HCT116 (cell line): Measurements from ENCODE around the gene OR4D1. TPM values are rescaled to one million over a fixed set of nuclear protein-coding genes. Genes with fewer than 3 reads are reported as not detected.

Experiments
- ATAC-seq: fragments of 200-7000 bp; cut with Tn5 transposase; 2 replicates; pipeline ENCODE4 v1.9.1; 2020; ENCODE audit warnings: mild to moderate bottlenecking, moderate library complexity
- BruUV-seq: library from RNA; stranded (reverse); fragments of 400-500 nt; replicated peaks from 2 replicates; lab custom pipeline; 2021; lab: Mats Ljungman, UMichigan
- CTCF ChIA-PET: fragments of 300-600 bp; sonication (Branson Sonifier 250); formaldehyde crosslinking; loops from one replicate; lab custom pipeline; 2021; ENCODE audit warnings: antibody characterized with exemption; lab: Charles Lee
- POLR2A ChIA-PET: fragments of 300-600, 350-600 bp; sonication (Branson Sonifier 250); formaldehyde crosslinking; loops from one replicate; lab custom pipeline; 2021; ENCODE audit warnings: antibody characterized with exemption; lab: Charles Lee
- RAD21 ChIA-PET, 2 experiments: fragments of 300-600 bp; sonication (Branson Sonifier 250); formaldehyde crosslinking; loops; one replicate each; lab custom pipeline; 2023; ENCODE audit warnings: low total read pairs in 2 of 2; ENCODE audit not compliant: uncharacterized antibody in 2 of 2, unreplicated experiment in 2 of 2, low non-redundant PET in 1 of 2; lab: Charles Lee
- DNase-seq: peaks from one replicate; pipeline ENCODE4 v3.0.0-alpha.2; 2010; ENCODE audit warnings: low read depth, low spot score
- H2AFZ ChIP-seq: fragments of 200-600 bp; shearing (Covaris generic), sonication (generic); 2 replicates; pipeline ENCODE4 v1.6.1; 2017; ENCODE audit warnings: low read depth, mixed run types, mixed read lengths, antibody characterized with exemption, low read length; ENCODE audit not compliant: poor library complexity, severe bottlenecking
- H3K27ac ChIP-seq: 2 replicates; pipeline ENCODE4 v1.5.1; 2012; ENCODE audit warnings: low read depth, low read length
- H3K27me3 ChIP-seq: fragments of 200-600 bp; sonication (generic); 2 replicates; pipeline ENCODE4 v1.6.1; 2016; ENCODE audit warnings: mixed run types, low read length, mixed read lengths; ENCODE audit not compliant: insufficient read depth
- H3K36me3 ChIP-seq, 2 experiments: fragments of 200-500 bp in 1 of 2; fragments of 200-600 bp in 1 of 2; sonication (Bioruptor generic) in 1 of 2; sonication (generic) in 1 of 2; 2 replicates each; pipeline versions ENCODE4 v1.5.1 to v1.6.1; 2014 to 2016; ENCODE audit warnings: low read length in 2 of 2, inconsistent platforms in 1 of 2, mixed read lengths in 1 of 2, mixed run types in 1 of 2; ENCODE audit not compliant: insufficient read depth in 2 of 2, control insufficient read depth in 1 of 2
- H3K4me1 ChIP-seq, 2 experiments: fragments of 200-600 bp in 1 of 2; sonication (generic) in 1 of 2; 2 replicates each; pipeline versions ENCODE4 v1.5.1 to v1.6.1; 2012 to 2017; ENCODE audit warnings: low read length in 2 of 2, inconsistent platforms in 1 of 2, mild to moderate bottlenecking in 1 of 2, mixed read lengths in 1 of 2, mixed run types in 1 of 2, moderate library complexity in 1 of 2; ENCODE audit not compliant: insufficient read depth in 2 of 2, control insufficient read depth in 1 of 2
- H3K4me2 ChIP-seq: fragments of 200-600 bp; sonication (generic); 2 replicates; pipeline ENCODE4 v1.6.1; 2017; ENCODE audit warnings: mixed run types, low read length, mixed read lengths
- H3K4me3 ChIP-seq, 2 experiments: fragments of 200-600 bp in 1 of 2; sonication (generic) in 1 of 2; replicated peaks in 1 of 2; 2 replicates each; pipeline ENCODE4 v1.5.1; 2011 to 2016; ENCODE audit warnings: low read length in 2 of 2, control low read depth in 1 of 2, low read depth in 1 of 2, mild to moderate bottlenecking in 1 of 2, mixed read lengths in 1 of 2, mixed run types in 1 of 2
- H3K79me2 ChIP-seq: fragments of 200-600 bp; sonication (generic); 2 replicates; pipeline ENCODE4 v1.6.1; 2017; ENCODE audit warnings: mild to moderate bottlenecking, mixed run types, low read length, moderate library complexity, mixed read lengths; ENCODE audit not compliant: insufficient read depth
- H3K9ac ChIP-seq: fragments of 200-600 bp; sonication (generic); 2 replicates; pipeline ENCODE4 v1.6.1; 2016; ENCODE audit warnings: low read length, mixed read lengths
- H3K9me2 ChIP-seq: fragments of 200-600 bp; sonication (generic), shearing (Covaris generic); 2 replicates; pipeline ENCODE4 v1.6.1; 2017; ENCODE audit warnings: mixed run types, mild to moderate bottlenecking, moderate library complexity; ENCODE audit not compliant: insufficient read depth
- H3K9me3 ChIP-seq, 2 experiments: fragments of 200-500 bp in 1 of 2; fragments of 200-600 bp in 1 of 2; sonication (Bioruptor generic) in 1 of 2; sonication (generic) in 1 of 2; 2 replicates each; pipeline ENCODE4 v1.6.1; 2014 to 2017; ENCODE audit warnings: low read length in 2 of 2, mixed read lengths in 2 of 2, inconsistent platforms in 1 of 2, low read depth in 1 of 2, mild to moderate bottlenecking in 1 of 2, mixed run types in 1 of 2, moderate library complexity in 1 of 2; ENCODE audit not compliant: control insufficient read depth in 1 of 2, insufficient read depth in 1 of 2
- H4K20me1 ChIP-seq: fragments of 200-600 bp; sonication (generic), shearing (Covaris generic); 2 replicates; pipeline ENCODE4 v1.6.1; 2017; ENCODE audit warnings: mixed run types, mild to moderate bottlenecking, moderate library complexity; ENCODE audit not compliant: insufficient read depth
- ATF3 ChIP-seq: IDR thresholded peaks from 2 replicates; pipeline ENCODE4 v1.6.1; 2012
- CBX3 ChIP-seq: IDR thresholded peaks from 2 replicates; pipeline ENCODE4 v1.6.1; 2012; ENCODE audit warnings: low read depth
- CEBPB ChIP-seq: IDR thresholded peaks from 2 replicates; pipeline ENCODE4 v1.6.1; 2012; ENCODE audit warnings: low read depth
- CTCF ChIP-seq, 3 experiments: fragments of 200-600 bp in 1 of 3; sonication (generic) in 1 of 3; IDR thresholded peaks in 2 of 3; conservative IDR thresholded peaks in 1 of 3; 2 replicates each; pipeline ENCODE4 v1.5.1; 2012 to 2017; ENCODE audit warnings: low read depth in 2 of 3, low read length in 2 of 3, antibody characterized with exemption in 1 of 3, borderline replicate concordance in 1 of 3, control low read depth in 1 of 3, mild to moderate bottlenecking in 1 of 3, mixed read lengths in 1 of 3, mixed run types in 1 of 3, moderate library complexity in 1 of 3; ENCODE audit not compliant: insufficient read depth in 1 of 3
- EGR1 ChIP-seq: IDR thresholded peaks from 2 replicates; pipeline ENCODE4 v1.6.1; 2012; ENCODE audit warnings: low read depth
- ELF1 ChIP-seq: IDR thresholded peaks from 2 replicates; pipeline ENCODE4 v1.6.1; 2012; ENCODE audit warnings: low read depth, borderline replicate concordance
- EZH2phosphoT487 ChIP-seq: fragments of 200-600 bp; IDR thresholded peaks from 2 replicates; pipeline ENCODE4 v1.6.1; 2018; ENCODE audit warnings: antibody characterized with exemption, borderline replicate concordance
- FOSL1 ChIP-seq: IDR thresholded peaks from 2 replicates; pipeline ENCODE4 v1.6.1; 2012; ENCODE audit warnings: low read depth
- POLR2A ChIP-seq: IDR thresholded peaks from 2 replicates; pipeline ENCODE4 v1.7.0; 2011; ENCODE audit warnings: borderline replicate concordance; ENCODE audit not compliant: insufficient read depth, insufficient read length; ENCODE audit errors: extremely low read depth
- YY1 ChIP-seq: IDR thresholded peaks from 2 replicates; pipeline ENCODE4 v1.6.1; 2011; ENCODE audit warnings: low read length, low read depth, moderate library complexity, mild to moderate bottlenecking; ENCODE audit not compliant: insufficient replicate concordance; ENCODE audit errors: extremely low read depth
- ZFX ChIP-seq: fragments of 450-650 bp; IDR thresholded peaks from 2 replicates; pipeline ENCODE4 v1.6.1; 2017
- ZNF274 ChIP-seq: fragments of 200-500 bp; sonication (Bioruptor generic); IDR thresholded peaks from 2 replicates; pipeline ENCODE4 v1.6.1; 2014; ENCODE audit warnings: mild to moderate bottlenecking, low read depth, low read length, inconsistent platforms
- intact Hi-C: fragments of 100-400 bp; cut with micrococcal nuclease; formaldehyde crosslinking; loops from 2 replicates; pipeline ENCODE4 v1.10.0; 2022
- total RNA-seq: library from RNA; stranded (reverse); gene quantifications from one replicate; pipeline ENCODE4 v1.2.1, GENCODE V29; 2021; ENCODE audit not compliant: unreplicated experiment
- TF ChIP-seq, protein P1 (sequence below): IDR thresholded peaks from 2 replicates; pipeline ENCODE4 v1.6.1; 2012; ENCODE audit warnings: low read depth

The OR4D1 gene
- total RNA-seq, 1 experiment from 2014 or later: not detected

DNA sequence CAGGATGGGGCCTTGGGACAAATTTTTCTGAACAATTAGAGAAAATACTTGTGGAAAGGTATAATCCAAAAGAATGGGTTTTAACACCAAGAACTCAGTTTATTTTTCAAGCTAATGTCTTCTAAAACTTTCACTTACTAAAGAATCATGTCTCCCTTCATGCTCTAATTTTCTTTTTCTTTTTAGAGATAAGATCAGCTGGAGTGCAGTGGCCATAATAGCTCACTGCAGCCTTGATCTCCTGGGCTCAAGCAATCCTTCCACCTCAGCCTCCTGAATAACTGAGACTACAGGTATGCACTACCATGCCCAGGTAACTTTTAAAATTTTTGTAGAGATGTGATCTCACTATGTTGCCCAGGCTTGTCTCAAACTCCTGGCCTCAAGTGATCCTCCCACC, 5.5 kb downstream of the OR4D1 start:
- CTCF ChIA-PET: interaction anchor here (0.6 kb wide), 1 partner anchor 897 kb away, joined by 3 read pairs; no protein-coding TSS in a partner anchor
- DNase-seq: no peak
- POLR2A ChIA-PET: no interaction called here
- no peak overlapping the region for H2AFZ ChIP-seq
- BruUV-seq: no TSS peak
- H3K9me2 ChIP-seq: no peaks in the 10 kb centered on the region
- H3K36me3 ChIP-seq: no peaks in the 10 kb centered on the region
- no peak overlapping the region for H3K9ac ChIP-seq
- no peaks in the 10 kb centered on the region for H3K4me1 ChIP-seq
- no peak for ATAC-seq
- H3K9me3 ChIP-seq: no peaks in the 10 kb centered on the region
- intact Hi-C loops: no loop called here
- no peaks in the 10 kb centered on the region for H3K79me2 ChIP-seq
- no peak overlapping the region for H3K4me2 ChIP-seq
- no peak overlapping the region for H3K4me3 ChIP-seq
- H3K27me3 ChIP-seq: peaks cover 63% of the 10 kb centered on the region
- RAD21 ChIA-PET: no interaction called here
- no peak overlapping the region for H3K27ac ChIP-seq
- no peaks in the 10 kb centered on the region for H4K20me1 ChIP-seq
- TF ChIP-seq ELF1 (no peak), FOSL1 (no peak), CTCF (IDR thresholded peaks at IDR 0.05 in 2 of 3, conservative IDR thresholded peaks at IDR 0.05 in 1 of 3; ENCODE audit: borderline replicate concordance in 1 of 3, insufficient read depth in 1 of 3, low read depth in 2 of 3, low read length in 2 of 3) (0 out of 6 replicates have a peak, but pooled peaks of 1 of the 3 experiments have one; percentile 14)
- TF ChIP-seq, all 23 proteins: peak for 1

DNA sequence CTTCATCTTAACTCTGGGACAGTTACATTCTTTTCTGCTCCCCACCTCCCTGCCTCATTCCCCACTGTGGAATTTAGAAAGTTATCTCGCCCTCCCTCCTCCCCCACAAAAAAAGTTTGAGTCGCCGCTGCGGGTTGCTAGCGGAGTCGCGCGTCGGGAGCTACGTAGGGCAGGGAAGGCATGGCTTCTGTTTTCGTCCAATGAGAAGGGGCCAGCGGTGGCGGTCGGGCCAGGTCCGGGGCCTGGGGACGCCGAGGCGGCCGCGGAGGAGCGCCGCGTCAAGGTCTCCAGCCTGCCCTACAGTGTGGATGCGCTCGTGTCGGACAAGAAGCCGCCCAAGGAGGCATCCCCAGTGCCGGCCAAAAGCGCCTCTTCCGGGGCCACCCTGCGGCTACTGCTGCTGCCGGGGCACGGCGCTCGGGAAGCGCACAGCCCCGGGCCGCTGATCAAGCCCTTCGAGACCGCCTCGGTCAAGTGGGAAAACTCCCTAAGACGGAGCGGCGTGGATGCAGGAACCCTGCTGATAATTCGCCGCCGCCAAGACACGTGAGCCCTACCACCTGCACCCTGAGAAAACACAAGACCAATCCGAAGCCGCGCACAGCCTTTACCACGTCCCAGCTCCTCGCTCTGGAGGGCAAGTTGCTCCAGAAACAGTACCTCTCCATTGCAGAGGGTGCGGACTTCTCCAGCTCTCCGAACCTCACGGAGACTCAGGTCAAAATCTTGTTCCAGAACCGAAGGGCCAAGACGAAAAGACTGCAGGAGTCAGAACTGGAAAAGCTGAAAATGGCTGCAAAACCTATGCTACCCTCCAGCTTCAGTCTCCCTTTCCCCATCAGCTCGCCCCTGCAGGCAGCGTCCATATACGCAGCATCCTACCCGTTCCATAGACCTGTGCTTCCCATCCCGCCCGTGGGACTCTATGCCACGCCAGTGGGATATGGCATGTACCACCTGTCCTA, 8.9 kb downstream of the OR4D1 start:
- H3K9me2 ChIP-seq: no peaks in the 10 kb centered on the region
- H3K27me3 ChIP-seq: peaks cover 58% of the 10 kb centered on the region
- H3K4me1 ChIP-seq: no peaks in the 10 kb centered on the region
- no peak overlapping the region for H2AFZ ChIP-seq
- BruUV-seq: no TSS peak
- no peaks in the 10 kb centered on the region for H3K79me2 ChIP-seq
- H3K4me3 ChIP-seq: no peak overlapping the region
- no peak overlapping the region for H3K27ac ChIP-seq
- no peak overlapping the region for H3K9ac ChIP-seq
- no peaks in the 10 kb centered on the region for H3K9me3 ChIP-seq
- H3K36me3 ChIP-seq: no peaks in the 10 kb centered on the region
- intact Hi-C loops: no loop called here
- ATAC-seq (no peak), DNase-seq (no peak)
- CTCF ChIA-PET: no interaction called here
- no peak overlapping the region for H3K4me2 ChIP-seq
- POLR2A ChIA-PET: no interaction called here
- no peaks in the 10 kb centered on the region for H4K20me1 ChIP-seq
- RAD21 ChIA-PET: no interaction called here
- TF ChIP-seq, protein P1, sequence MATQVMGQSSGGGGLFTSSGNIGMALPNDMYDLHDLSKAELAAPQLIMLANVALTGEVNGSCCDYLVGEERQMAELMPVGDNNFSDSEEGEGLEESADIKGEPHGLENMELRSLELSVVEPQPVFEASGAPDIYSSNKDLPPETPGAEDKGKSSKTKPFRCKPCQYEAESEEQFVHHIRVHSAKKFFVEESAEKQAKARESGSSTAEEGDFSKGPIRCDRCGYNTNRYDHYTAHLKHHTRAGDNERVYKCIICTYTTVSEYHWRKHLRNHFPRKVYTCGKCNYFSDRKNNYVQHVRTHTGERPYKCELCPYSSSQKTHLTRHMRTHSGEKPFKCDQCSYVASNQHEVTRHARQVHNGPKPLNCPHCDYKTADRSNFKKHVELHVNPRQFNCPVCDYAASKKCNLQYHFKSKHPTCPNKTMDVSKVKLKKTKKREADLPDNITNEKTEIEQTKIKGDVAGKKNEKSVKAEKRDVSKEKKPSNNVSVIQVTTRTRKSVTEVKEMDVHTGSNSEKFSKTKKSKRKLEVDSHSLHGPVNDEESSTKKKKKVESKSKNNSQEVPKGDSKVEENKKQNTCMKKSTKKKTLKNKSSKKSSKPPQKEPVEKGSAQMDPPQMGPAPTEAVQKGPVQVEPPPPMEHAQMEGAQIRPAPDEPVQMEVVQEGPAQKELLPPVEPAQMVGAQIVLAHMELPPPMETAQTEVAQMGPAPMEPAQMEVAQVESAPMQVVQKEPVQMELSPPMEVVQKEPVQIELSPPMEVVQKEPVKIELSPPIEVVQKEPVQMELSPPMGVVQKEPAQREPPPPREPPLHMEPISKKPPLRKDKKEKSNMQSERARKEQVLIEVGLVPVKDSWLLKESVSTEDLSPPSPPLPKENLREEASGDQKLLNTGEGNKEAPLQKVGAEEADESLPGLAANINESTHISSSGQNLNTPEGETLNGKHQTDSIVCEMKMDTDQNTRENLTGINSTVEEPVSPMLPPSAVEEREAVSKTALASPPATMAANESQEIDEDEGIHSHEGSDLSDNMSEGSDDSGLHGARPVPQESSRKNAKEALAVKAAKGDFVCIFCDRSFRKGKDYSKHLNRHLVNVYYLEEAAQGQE: no peak
- TF ChIP-seq EGR1 (no peak), ZNF274 (no peak), CBX3 (no peak), ELF1 (no peak), ATF3 (no peak), EZH2phosphoT487 (no peak), CEBPB (no peak), FOSL1 (no peak), YY1 (no peak), ZFX (no peak), POLR2A (no peak)
